ENCODE measurements around the gene IPO9.
"Not testable (repeated sequence)": the region's sequence is repeated elsewhere in the genome, so short reads cannot be mapped to it uniquely, and the experiment has no call there.

The IPO9 gene

DNA sequence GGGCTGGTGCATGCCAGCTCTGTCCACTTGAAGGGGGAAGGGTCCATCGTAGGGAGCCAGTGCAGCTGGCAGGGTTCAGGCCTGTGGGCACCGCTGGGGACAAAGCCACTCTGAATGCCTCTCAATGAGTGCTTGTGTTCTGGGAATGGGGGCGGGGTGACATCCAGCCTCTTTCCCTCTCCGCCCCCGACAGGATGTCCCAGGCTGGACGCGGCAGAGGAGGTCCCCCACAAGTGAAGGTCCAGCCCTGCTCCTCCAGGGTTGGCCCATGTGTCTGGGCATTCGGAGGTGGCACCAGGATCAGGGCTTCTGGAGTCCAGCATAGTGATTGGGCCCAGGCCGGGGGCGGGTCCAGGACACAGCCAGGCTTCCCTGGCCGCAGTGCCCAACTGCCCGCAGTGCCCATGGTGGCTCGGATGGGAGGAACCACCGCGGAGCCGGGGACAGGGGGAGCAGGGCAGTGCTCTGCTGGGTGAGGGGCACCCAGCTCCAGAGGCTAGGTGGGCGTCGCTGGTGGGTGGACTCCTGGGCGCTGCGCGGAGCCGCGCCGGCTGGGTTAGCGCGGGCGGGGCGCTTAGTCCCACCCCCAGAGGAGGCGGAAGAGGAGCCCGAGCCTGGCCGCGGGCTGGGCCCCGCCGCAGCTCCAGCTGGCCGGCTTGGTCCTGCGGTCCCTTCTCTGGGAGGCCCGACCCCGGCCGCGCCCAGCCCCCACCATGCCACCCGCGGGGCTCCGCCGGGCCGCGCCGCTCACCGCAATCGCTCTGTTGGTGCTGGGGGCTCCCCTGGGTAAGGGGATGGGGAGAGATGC, 59.5 kb downstream of the IPO9 start, which contains the start of gene SHISA4:
Gene SHISA4, plus strand, starts transcription at position 617 of the 808 bp plus-strand sequence. Its CDS starts 97 bp downstream, at position 714.
- no peak for DNase-seq (ENCODE audit: low read depth in 1 of 2, low spot score in 1 of 2)

DNA sequence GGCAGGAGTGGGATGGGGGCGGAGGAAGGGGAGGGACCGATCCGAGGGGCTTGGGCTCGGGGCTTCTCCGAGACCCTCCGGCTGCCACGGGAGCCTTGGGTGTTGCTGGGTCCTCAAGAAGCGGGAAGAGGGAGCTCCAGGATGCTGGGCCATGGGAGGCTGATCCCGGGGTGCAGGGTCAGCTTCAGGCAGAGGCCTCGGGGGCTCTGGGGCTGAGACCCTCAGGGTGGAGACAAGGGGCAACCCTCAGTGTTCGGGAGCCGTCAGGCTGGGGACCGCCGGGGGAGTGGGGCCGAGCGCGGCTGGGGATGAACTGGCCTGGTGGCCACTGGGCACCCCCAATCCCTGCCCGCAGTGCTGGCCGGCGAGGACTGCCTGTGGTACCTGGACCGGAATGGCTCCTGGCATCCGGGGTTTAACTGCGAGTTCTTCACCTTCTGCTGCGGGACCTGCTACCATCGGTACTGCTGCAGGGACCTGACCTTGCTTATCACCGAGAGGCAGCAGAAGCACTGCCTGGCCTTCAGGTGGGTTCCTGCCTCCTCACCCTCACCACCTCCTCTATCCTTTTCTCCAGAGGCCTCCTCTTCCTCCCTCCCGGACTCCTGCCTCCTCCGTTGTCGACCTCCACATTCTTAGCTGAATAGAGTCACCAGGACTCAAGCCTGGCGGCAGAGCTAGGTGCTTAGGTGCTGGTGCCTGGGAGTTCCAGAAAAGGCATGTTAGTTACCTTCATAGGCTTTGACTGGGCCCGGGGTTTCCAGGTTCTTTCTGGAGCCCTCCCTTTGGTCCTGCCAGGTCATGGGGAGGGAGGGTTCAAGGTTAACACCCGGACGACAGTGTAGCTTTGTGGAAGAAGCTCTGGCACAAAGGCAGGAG, 60.4 kb downstream of the IPO9 start:
- no peak for DNase-seq (ENCODE audit: low read depth in 1 of 2, low spot score in 1 of 2)

DNA sequence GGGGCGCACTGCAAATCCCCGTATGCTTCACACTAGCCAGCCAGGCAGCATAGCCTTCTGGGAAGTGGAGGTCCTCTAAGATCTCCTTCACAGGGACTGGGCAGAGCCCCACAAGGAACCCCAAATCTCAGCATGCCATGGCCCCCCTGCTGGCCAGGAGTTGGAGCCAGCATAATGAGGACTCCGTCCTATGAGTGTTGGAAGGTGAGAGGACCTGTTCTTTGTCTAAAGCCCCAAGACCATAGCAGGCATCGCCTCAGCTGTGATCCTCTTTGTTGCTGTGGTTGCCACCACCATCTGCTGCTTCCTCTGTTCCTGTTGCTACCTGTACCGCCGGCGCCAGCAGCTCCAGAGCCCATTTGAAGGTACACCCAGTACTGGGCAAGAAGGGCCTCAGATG, 61.3 kb downstream of the IPO9 start:
- DNase-seq (ENCODE audit: low read depth in 1 of 2, low spot score in 1 of 2): no peak

DNA sequence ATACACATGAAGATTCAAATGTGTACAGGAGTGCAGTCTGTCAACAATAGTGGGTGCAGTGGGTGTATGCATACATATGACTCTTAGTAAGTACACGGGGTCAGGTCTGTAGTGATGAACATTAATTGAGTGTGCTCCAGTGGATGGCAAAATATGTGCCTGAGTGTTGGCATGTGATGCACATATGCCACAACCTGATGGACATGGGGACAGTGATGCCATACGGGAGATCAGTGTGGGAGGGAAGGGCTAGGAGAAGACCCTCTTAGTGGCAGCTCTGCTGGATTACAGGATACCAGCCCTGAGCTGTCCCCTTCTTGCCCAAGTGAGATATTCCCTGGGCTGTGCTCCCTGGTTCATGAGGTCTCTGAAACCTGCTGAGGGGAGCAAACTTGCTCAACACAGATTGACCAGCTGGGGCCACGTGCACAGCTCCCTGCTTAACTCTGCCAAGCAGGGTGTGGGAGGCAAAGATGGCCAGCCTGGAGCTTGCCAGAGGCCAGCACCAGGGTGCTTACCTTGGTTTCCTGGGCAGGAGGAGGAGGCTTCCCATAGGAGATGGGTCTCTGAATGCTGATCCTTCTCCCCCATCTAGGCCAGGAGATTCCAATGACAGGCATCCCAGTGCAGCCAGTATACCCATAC, 62.0 kb downstream of the IPO9 start:
- DNase-seq (ENCODE audit: low read depth in 1 of 2, low spot score in 1 of 2): no peak

DNA sequence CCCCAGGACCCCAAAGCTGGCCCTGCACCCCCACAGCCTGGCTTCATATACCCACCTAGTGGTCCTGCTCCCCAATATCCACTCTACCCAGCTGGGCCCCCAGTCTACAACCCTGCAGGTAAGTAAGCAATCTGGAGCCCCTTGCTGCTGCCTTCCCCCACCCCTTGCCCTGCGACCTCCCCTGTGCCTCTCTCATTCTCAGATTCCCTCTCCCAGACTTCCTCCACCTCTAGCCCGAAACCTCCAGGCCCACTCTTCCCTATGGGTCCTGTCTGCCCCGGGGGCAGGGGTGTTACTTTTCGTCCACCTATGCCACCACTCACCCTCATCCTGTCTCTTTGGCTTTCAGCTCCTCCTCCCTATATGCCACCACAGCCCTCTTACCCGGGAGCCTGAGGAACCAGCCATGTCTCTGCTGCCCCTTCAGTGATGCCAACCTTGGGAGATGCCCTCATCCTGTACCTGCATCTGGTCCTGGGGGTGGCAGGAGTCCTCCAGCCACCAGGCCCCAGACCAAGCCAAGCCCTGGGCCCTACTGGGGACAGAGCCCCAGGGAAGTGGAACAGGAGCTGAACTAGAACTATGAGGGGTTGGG, 62.6 kb downstream of the IPO9 start:
- DNase-seq (ENCODE audit: low read depth in 1 of 2, low spot score in 1 of 2): no peak

DNA sequence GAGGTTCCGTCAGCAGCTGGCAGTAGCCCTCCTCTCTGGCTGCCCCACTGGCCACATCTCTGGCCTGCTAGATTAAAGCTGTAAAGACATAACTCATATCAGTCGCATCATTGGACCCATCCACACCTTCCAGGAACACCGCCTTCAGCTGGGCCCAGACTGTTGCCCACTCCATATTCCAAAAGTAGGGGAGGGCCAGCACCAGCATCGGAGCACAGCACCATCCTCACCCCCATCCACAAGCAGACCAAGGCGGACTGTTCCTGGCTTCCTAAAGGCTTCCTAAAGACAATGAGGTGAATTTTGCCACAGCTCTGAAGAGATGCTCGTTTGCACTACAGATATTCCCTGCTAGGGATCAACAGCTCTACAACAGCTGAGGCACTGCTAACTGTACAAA, 63.3 kb downstream of the IPO9 start:
- no peak for DNase-seq (ENCODE audit: low read depth in 1 of 2, low spot score in 1 of 2)

DNA sequence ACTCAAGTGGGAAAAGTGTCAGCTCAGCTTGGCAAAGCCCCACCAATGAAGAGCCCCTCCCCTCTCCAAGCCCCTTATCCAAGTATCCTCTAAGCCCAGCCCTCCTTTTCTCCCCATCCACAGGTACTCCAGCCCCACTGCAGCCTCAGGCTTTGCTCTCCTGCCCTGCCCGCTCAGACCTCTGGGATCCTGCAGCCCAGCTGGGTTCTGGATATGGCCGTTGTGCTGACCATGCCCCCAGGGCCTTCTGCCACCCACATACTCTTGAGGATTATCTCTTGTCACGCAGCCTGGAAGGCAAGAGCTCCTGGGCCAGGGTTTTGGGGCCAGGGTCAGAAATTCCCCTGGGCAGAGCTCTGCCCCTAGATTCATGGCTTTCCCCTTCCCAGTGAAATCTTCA, 64.5 kb downstream of the IPO9 start:
- DNase-seq (ENCODE audit: low read depth in 1 of 2, low spot score in 1 of 2): no peak

DNA sequence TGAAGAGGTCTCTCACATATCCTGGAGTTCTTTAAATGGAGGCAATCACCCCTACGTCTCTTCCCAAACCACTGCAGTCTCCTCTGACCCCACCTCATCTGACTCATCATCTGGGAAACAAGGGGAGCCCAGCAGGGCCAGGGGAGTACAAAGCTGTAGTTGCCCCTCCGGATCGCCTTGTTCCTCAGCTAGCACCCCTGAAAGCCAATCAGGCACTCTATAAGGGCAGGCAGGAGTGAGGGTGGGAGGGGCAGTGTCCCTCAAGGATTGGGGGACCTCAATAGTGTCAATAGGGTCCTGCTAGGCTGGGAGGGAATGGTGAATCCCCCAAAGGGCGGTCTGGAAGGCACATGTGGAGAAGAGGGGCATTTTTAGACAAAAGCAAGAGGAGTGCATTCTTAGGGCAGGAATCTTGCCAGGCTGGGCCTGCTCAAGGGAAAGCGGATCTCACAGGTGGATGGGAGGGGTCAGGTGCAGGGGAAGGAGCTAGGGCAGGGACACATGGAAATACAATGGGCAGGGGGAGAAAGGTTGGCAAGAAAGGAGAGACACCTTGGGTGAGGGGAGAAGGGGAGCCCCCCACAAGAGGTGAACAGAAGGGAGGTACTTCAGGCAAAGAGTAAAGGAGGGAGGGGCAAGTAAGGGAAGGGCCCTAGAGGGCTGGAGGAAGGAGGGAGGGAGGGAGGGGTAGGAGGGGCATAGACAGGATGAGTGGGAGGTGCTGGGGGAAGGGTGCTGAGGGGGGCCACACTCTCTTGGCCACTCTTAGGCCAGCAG, 65.6 kb downstream of the IPO9 start:
- DNase-seq (ENCODE audit: low read depth in 1 of 2, low spot score in 1 of 2): no peak

DNA sequence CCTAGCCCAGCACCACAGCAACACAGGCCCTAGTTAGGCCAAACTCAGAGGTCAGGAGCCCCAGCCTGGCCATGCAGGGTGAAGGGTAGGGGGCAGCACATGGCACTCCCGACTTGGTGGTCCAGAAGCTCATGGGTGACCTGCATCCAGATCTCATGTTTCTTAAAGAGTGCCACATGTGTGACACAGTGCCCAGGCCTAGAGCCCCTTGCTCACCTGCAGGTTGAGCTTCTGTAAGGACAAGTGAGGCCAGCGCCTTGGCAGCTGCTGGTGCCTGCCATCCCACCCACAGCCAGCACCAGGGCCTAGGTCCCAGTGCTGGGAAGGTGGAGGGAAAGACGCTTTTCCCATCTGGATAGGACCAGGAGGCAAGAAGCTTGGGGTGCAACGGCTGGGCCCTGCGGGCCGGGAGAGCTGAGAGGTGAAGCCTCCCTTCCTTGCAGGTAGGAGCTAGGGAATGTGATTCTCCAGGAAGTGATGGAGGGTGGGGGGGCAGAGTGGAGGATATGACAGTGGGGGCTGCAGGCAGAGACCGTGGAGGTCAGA, 66.2 kb downstream of the IPO9 start:
- DNase-seq (ENCODE audit: low read depth in 1 of 2, low spot score in 1 of 2): no peak

DNA sequence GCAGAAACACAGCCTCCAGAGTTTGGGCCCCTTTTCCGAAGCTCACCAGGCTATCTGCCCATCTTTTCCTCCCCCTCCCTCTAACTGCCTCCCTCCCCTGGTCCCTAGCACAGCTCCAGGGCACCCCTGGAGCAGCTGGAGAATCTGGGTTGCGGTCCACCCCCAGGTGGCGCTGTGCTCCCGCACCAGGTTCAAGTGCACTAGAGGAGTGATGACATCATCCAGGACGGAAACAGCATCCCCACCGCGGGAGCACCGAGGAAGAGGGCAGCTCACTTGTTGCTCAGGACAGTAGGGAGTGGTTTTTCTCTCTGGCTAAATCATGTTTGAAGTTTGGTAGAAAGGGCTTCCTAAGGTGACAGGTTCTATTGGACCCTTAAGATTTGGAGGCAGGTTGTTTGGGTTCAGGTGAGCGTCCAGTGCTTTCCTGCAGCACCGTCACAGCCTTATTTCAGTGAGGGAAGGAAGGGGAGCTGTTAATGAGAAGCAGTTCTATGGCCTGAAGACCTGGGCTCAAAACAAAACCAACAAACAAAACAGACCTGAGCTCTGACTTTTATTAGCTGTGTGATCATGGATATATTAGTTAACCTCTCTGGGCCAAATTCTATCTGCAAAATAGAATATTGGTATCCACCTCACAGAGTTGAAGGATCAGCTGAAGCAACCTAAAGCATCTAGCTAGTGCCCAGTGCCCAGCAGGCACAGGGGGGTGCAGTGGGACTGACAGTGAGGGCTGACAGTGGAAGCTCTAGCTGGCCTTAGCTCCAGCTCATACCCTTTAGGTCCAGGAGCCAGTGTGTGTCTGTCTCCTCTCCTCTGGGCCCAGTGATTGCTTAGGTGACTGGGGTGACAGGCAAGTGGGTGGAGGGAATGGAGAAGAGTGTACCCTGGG, 67.2 kb downstream of the IPO9 start:
- DNase-seq (ENCODE audit: low read depth in 1 of 2, low spot score in 1 of 2): peak; percentile 56 to 73

DNA sequence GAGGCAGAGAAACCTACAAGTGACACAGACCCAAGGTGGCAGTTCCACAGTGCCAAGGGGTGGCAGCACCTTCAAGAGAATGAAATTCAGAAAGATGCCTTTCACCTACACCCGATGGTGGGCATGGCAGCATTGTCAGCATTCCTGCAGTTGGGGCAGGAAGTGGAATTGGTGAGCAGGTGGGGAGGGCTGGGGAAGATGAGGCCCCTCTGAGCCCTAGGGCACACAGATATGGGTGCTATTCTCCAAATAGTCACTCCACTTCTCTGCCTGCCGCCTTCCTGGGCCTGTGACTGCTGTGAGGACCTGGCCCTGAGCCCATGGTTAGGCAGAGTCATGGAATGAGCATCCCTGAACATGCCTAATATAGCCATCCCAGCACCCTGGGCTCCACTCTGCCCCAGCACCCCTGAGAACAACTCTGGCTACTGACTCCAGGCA, 68.0 kb downstream of the IPO9 start:
- no peak for DNase-seq (ENCODE audit: low read depth in 1 of 2, low spot score in 1 of 2)

DNA sequence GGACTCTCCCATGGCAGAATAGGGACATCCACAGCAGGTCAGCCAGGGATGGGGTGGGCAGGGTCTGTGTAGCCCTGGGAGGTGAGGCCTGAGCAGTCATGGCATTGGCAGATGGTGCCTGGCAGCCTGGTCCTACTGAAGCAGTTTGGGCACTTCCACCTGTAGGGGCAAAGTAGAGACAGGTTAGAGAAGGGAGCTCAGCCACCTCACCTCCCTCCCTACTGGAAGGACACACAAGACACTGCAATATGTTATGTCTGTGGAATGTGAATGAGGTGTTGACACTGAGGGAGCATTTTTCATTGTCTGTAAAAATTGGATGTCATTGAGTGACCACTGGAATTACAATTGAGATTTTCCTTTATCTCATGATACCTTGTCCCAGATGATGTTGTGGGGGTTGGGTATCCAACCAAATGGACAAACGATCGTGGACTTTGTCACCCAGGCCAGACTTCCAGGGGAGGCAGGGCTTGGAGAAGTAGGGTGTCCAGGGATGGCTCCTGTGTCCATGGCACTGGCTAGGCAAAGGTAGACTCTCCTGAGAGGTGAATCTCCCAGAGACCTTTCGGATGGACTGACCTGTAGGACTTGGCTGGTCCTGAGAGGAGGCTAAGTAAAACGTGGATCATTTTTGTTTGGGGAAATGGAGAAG, 69.4 kb downstream of the IPO9 start:
- DNase-seq (ENCODE audit: low read depth in 1 of 2, low spot score in 1 of 2): no peak

DNA sequence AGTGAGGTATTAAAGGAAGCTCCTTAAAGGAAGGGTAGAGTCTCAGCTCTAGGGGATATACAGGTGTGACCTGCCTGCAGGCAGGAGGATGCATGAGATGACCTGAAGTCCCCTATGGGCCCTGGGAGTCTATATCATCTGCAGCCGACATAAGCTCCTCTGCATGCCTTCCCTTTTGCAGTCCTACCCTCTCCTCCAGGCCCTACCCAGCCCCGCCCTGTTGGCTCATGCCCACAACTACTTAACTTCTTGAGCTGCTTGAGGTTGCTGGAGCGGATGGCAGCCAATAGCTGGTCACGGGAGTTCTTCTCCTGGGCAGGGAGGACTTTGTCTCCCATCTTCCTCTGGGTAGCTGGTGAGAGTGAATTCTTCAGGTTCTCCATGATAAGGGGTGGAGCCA, 70.0 kb downstream of the IPO9 start:
- no peak for DNase-seq (ENCODE audit: low read depth in 1 of 2, low spot score in 1 of 2)

DNA sequence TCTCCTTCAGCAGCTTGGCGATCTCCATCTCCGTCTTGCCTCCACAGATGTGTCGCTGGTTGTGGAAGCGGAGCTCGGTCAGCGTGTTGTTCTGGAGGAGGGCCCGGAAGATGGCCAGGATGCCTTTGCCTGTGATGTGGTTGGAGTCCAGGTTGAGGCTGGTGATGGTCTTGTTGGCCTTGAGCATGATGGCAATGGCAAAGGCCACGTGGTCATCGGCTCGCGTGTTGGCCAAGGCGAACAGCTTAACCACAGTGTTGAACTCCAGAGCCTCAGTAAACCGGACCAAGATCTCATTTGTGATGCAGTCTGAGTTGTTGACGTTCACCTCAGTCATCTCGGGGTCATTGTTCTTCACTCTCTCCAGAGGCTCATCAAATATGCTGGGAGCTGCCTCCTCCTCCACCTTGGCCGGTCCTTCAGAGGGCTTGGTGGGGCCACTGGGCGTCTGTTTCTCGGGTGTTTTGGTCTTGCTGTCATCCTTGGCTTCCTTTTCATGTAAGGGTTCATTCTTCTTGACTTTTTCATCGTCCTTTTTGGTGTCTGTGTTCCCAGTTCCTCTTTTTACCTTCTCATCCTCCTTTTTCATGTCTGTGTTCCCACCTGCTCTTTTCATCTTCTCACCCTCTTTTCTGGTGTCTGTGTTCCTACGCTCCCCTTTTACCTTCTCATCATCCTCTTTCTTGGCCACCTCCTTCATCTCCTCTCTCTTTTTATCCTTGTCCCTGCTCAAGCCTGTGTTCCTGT, 70.9 kb downstream of the IPO9 start:
- no peak for DNase-seq (ENCODE audit: low read depth in 1 of 2, low spot score in 1 of 2)

DNA sequence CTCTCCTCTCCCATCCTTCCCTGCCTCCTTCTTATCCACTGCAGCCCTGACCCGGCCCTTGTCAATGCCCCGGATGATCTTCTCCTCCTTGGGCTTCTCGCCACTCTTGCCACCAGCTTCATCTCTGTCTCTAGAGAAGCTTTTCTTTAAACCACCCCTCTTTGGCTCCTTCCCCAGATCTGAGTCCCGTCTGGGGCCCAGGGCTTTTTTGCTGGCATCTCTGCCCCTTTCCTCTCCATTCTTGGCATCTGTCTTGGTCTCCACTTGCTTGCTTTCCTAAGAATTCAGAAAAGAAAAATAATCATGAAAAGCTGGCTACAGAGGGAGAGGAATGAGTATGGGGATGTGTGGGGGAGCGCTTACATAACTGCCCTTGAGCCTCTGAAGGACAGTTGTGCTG, 71.5 kb downstream of the IPO9 start:
- no peak for DNase-seq (ENCODE audit: low read depth in 1 of 2, low spot score in 1 of 2)

DNA sequence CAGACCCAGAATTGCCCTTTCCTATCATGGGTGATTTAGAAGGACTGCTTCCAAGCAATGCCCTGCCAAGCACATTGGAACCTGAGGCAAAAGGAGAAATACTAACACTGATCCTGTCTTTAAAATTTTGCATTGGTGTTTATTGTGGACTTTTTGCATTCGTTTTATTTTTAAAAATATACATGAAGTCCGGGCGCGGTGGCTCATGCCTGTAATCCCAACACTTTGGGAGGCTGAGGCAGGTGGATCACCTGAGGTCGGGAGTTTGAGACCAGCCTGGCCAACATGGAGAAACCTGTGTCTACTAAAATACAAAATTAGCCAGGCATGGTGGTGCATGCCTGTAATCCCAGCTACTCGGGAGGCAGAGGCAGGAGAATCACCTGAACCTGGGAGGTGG, 72.1 kb downstream of the IPO9 start:
- DNase-seq (ENCODE audit: low read depth in 1 of 2, low spot score in 1 of 2): not testable (repeated sequence)

DNA sequence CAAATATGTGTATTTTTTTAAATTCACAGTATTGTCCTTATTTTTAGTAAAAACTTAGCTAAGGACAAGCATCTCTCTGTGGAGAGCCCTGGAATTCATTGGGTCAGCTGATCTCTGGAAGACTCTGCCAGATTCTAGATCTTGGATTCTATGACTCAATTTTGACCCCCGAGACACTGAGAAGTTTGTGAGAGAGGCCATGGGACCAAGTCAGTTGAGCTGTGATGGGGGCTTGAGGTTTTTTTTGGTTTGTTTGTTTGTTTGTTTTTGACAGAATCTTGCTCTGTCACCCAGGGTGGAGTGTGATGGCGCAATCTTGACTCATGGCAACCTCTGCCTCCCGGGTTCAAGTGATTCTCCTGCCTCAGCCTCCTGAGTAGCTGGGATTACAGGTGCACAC, 73.2 kb downstream of the IPO9 start:
- no peak for DNase-seq (ENCODE audit: low read depth in 1 of 2, low spot score in 1 of 2)

DNA sequence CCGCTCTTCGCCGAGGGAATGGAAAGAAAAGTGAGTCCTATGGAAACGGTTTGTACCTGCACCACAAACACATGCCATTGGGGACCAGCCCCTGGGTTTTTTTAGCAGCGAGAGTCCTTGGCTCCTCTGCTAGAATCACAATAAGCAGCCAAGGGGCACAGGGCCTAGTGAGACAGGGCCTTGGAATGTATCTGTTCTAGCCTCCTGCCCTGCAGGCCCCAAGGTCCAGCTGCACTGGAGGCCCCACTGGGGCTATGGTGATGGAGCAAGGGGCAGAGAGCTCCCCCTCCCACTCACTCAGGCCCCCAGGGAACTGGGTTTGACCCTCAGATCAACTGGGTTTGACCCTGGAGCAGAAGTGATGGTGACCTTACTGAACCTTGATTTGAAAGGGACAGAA, 74.2 kb downstream of the IPO9 start:
- DNase-seq (ENCODE audit: low read depth in 1 of 2, low spot score in 1 of 2): no peak

All from activated CD4-positive, alpha-beta T cell treated with anti-CD3 and anti-CD28 coated beads, Interleukin-2, amount 50 U/mL, for 24 hours (primary cell).